Measurements from ENCODE around the gene AP2A2. TPM values are rescaled to one million over a fixed set of nuclear protein-coding genes. Genes with fewer than 3 reads are reported as not detected.

The AP2A2 gene
- total RNA-seq, 1 donor from 2014 or later = 105 TPM

- Histone ChIP-seq H3K4me3 (ENCODE audit: insufficient read depth, low read depth, low read length) (no peak overlapping the region), H3K4me2 (ENCODE audit: low read length) (no peak overlapping the region), H3K9me3 (ENCODE audit: insufficient read depth, low read depth, low read length) (no peaks in the 10 kb centered on the region), H3K79me2 (ENCODE audit: insufficient read depth, low read length) (peaks cover 16% of the 10 kb centered on the region), H3K4me1 (ENCODE audit: insufficient read depth, low read length) (no peaks in the 10 kb centered on the region), H3K27me3 (ENCODE audit: insufficient read depth, low read length) (no peaks in the 10 kb centered on the region), H3K36me3 (ENCODE audit: insufficient read depth, low read length) (no peaks in the 10 kb centered on the region), H3K27ac (ENCODE audit: low read depth, low read length) (no peak overlapping the region), H3K9ac (ENCODE audit: low read length) (no peak overlapping the region), H4K20me1 (ENCODE audit: insufficient read depth, low read length) (peaks cover 64% of the 10 kb centered on the region), H2AFZ (ENCODE audit: low read depth, low read length) (no peak overlapping the region)
- no peak for DNase-seq (ENCODE audit: low read depth)
- peaks cover 3% of the 10 kb centered on the region for H3K4me1 Mint-ChIP-seq (ENCODE audit: low read depth, unreplicated experiment)
- H3K36me3 Mint-ChIP-seq (ENCODE audit: low read depth, unreplicated experiment) = peaks cover 18% of the 10 kb centered on the region
- no peak for TF ChIP-seq EZH2 (IDR thresholded peaks at IDR 0.05; ENCODE audit: insufficient read depth, low read length)
- no peak for TF ChIP-seq CTCF (IDR thresholded peaks at IDR 0.05; ENCODE audit: insufficient read depth, low read depth, low read length)
- no peaks in the 10 kb centered on the region for H3K27me3 Mint-ChIP-seq (ENCODE audit: low read depth, unreplicated experiment)
- H3K9me3 Mint-ChIP-seq (ENCODE audit: unreplicated experiment) = no peaks in the 10 kb centered on the region
- FAIRE-seq = no peak
- no peak overlapping the region for H3K27ac Mint-ChIP-seq (ENCODE audit: unreplicated experiment)
- no peak overlapping the region for H3K4me3 Mint-ChIP-seq (ENCODE audit: unreplicated experiment)
Measured at GRCh38 chr11:999009-999408, 73.3 kb downstream of the AP2A2 start.

GRCh38 chr11:1000357-1001278 lies 74.9 kb downstream of the AP2A2 start:
- no peaks in the 10 kb centered on the region for H3K9me3 Mint-ChIP-seq (ENCODE audit: unreplicated experiment)
- Histone ChIP-seq H3K9ac (ENCODE audit: low read length) (no peak overlapping the region), H2AFZ (ENCODE audit: low read depth, low read length) (no peak overlapping the region), H3K27me3 (ENCODE audit: insufficient read depth, low read length) (no peaks in the 10 kb centered on the region), H3K4me2 (ENCODE audit: low read length) (no peak overlapping the region), H3K4me3 (ENCODE audit: insufficient read depth, low read depth, low read length) (no peak overlapping the region), H3K4me1 (ENCODE audit: insufficient read depth, low read length) (no peaks in the 10 kb centered on the region), H3K9me3 (ENCODE audit: insufficient read depth, low read depth, low read length) (no peaks in the 10 kb centered on the region), H4K20me1 (ENCODE audit: insufficient read depth, low read length) (peaks cover 69% of the 10 kb centered on the region), H3K79me2 (ENCODE audit: insufficient read depth, low read length) (peaks cover 16% of the 10 kb centered on the region), H3K36me3 (ENCODE audit: insufficient read depth, low read length) (peaks cover 7% of the 10 kb centered on the region), H3K27ac (ENCODE audit: low read depth, low read length) (no peak overlapping the region)
- no peak overlapping the region for H3K4me3 Mint-ChIP-seq (ENCODE audit: unreplicated experiment)
- H3K36me3 Mint-ChIP-seq (ENCODE audit: low read depth, unreplicated experiment) = peaks cover 15% of the 10 kb centered on the region
- no peak for DNase-seq (ENCODE audit: low read depth)
- no peak overlapping the region for H3K27ac Mint-ChIP-seq (ENCODE audit: unreplicated experiment)
- peaks cover 3% of the 10 kb centered on the region for H3K4me1 Mint-ChIP-seq (ENCODE audit: low read depth, unreplicated experiment)
- FAIRE-seq = no peak
- TF ChIP-seq CTCF (IDR thresholded peaks at IDR 0.05; ENCODE audit: insufficient read depth, low read depth, low read length) (no peak), EZH2 (IDR thresholded peaks at IDR 0.05; ENCODE audit: insufficient read depth, low read length) (no peak)
- H3K27me3 Mint-ChIP-seq (ENCODE audit: low read depth, unreplicated experiment) = no peaks in the 10 kb centered on the region
